HG03175 (cell line): ENCODE measurements around the gene CRIP2.

Experiments
- ATAC-seq: cut with Tn5 transposase; IDR thresholded peaks from one replicate; pipeline ENCODE4 v1.9.1; 2021; ENCODE audit warnings: mild to moderate bottlenecking, moderate library complexity; ENCODE audit not compliant: unreplicated experiment

CRIP2 gene

DNA sequence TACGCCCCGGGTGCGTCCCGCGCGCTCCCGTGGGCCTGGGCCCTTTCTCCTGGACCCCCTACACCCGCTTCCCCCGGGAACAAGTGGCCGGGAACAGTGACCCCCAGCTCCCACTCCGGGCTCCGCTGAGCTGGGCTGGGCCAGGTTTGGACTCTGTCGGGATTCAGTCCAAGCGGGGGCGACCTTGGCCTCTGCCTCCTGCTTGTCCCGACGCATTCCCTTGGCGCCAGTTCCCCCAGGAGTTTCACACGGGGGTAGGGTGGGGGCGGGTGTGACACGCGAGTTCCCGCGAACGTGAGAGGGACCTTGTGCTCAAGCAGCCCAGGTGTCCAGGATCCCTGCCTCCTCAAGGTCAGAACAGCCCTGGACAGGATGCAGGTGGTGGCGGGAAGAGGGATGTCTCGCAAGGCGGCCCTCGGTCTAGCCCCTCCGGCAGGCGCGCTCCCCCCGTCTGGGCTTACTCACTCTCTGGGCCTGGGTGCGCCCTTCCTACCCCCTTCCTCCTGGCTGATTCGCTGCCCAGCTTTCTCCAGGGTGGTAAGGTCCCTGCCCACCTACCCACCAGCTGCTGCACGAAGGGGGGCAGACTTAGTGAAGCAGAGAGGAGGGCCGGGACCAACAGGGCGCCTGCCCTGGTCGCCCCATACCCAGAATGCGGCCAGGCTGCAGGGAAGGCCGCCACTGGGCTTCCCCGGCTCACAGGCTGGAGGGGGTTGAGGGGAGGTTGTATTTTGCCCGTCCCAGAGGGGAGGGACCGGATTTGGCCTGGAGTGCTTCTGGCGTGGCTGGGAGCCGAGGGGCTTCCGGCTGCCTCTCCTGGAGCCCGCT is 862 bp downstream of the CRIP2 start:
- no peak for ATAC-seq

DNA sequence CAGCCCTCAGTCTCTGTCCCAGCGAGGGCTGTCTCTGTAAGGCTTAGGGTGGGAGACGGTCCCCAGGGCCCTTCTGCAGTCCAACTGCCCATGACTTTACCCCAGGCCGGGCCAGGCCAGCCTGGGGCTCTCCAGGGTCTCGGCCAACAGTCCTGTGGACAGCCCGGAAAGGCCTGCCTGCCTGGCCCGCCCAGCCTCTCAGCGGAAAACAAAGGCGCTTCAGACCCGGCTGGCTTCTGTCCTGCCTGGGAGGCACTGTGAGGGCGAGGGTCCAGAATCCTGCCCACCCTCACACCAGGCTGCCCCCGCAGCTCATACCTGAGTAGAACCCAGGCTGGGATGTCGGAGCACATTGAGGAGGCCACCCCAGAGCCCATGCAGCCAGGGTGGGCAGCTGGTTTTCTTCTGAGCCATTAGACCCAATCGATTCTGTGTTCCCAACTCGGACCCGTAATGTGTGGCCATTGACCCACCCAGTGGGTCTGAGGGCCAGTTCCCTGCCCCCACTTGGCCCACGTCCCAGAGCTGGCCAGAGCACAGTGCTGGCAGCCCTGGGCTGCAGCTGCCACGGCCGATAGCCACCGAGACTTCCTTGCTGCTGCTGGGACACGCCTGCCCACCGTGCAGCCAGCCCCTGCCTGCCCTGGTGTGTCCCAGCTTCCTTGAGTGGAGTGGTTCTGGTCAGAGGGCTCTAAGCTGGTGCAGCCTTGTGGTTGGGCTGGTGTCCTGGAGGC is 1.6 kb downstream of the CRIP2 start:
- no peak for ATAC-seq

DNA sequence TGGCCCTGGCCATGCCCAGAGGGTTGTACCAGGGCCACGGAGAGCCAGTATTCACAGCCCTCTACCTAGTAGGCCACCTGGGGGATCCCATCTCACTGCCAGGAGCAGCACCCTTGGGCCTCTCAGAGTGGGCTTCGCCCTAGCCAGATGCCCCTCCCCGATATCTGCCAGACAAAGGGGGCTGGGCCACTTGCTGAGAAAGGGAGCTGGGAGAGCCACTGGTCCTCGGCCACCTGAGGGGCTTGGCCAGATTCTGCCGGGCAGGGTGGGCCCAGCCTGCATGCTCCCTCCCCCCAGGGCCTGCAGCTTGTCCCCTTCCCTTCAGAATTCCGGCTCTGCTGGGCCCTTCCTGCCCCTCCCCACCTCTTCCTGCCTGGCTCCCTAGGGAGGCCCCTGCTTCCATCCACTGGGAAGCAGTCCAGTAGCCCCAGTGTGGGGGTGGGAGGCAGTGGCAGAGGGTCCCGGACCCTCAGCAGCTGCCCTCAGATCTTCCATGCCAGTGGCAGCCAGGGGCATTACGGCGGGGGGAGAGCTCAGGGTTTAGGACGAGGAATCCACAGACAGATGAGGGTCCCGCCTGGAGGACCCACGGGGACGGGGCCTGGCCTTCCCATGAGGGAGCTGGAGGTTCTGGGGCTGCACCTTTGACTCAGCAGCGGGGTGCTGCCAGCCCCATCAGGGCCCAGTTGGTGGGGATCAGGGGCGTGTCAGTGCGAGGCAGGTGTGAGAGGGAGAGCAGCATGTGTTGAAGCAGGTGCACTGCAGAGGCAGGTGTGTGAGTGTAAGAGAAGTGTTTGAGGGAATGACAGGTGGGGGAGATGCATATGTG is 2.4 kb downstream of the CRIP2 start:
- no peak for ATAC-seq

DNA sequence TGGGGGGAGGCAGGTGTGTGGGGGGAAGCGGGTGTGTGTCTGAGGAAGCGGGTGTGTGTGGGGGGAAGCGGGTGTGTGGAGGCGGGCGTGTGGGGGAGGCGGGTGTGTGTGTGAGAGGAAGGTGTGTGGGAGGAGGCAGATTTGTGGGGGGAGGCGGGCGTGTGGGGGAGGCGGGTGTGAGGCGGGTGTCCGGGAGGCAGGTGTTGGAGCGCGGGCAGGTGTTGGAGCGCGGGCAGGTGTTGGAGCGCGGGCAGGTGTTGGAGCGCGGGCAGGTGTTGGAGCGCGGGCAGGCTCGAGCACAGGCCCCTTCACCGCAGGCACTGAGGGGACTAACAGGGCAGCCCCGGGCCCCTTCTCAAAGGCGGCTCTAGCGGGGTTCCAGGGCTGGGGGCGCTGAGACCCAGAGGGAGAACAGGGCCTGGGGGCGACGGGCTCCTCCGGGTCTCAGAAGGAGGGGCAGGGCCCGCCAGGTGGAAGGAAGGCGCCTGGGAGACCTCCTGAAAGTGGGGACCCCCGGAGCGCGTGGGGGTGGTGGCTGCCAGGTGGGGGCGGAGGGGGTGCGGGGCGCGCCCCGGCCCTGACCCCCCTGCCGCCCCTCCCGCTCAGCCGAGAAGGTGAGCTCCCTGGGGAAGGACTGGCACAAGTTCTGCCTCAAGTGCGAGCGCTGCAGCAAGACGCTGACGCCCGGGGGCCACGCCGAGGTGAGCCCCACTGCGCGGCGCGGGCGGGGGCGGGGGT is 3.2 kb downstream of the CRIP2 start:
- ATAC-seq: no peak

DNA sequence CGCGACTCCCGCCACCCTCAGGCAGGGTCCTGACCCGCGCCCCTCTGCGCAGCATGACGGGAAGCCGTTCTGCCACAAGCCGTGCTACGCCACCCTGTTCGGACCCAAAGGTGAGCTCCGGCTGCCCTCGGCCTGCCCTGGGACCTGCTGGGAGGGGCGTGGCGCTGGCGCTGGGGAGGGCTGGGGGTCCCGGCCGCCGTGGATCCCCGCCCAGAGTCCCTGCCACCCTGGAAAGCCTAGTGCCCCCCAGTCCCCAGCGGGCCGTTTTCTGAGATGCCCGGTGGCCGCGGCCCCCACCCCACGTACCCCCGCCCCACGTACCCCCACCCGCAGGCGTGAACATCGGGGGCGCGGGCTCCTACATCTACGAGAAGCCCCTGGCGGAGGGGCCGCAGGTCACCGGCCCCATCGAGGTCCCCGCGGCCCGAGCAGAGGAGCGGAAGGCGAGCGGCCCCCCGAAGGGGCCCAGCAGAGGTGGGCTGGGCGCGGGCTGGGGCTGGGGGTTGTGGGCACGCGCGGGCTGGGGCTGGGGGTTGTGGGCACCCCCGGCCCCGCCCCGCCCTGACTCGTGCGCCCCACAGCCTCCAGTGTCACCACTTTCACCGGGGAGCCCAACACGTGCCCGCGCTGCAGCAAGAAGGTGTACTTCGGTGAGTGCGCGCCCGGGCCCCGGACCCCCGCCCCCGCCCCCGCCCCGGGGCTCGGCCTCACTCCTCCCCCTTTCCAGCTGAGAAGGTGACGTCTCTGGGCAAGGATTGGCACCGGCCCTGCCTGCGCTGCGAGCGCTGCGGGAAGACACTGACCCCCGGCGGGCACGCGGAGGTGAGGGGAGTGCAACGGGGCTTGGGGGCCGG is 4.0 kb downstream of the CRIP2 start:
- ATAC-seq: no peak

DNA sequence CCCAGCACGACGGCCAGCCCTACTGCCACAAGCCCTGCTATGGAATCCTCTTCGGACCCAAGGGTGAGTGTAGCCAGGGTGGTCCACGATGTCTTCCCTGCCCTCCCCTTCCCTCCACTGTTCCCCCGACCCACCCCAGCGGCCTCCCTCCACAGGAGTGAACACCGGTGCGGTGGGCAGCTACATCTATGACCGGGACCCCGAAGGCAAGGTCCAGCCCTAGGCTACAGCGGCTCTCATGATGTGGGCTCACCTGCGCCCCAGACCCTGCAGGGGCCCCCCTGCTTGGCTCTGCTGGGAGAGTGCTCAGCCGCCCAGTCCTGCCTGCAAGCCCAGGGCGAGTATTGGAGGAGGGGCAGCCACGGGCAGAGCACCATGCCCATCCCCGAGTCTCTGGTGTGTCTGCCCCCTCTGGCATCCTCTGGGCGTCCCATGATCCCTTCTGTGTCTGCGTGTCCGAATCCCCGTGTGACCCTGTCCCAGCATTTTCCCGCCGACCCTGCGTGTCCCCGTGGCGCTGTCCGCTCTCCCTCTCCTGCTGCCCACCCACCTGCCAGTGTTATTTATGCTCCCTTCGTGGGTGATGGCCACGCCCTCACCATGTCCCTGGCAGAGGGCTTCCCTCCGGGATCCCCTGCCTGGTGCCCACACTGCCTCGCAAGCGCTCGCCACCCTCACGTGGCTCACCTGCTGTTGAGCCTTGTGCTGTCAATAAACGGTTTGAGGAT is 5.0 kb downstream of the CRIP2 start:
- ATAC-seq: no peak

DNA sequence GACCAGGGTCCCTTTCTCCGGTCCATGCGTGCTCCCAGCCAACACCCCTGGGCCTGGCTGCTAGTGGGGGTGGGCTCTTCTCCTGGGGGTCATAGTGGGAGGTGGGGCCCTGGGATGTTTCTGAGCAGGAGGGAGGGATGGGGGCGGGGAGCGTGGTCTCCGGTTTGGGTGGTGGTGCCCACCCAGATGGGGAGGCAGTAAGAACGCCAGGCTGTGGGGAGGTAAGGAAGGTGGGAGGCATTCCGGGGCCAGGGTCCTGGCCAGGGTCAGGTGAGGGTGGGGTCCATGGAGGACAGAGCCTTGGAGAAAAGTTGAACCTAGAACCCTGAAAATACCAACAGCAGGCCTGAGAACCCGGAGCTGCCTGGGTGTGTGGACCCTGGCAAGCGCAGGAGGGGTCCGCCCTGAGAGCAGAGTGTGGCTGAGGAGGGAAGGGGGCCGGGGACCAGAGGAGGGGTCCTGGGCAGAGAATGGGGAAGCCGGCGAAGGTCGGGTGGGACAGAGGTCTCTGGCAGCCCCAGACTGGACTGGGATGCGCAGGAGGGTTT is 5.7 kb downstream of the CRIP2 start:
- ATAC-seq: no peak

DNA sequence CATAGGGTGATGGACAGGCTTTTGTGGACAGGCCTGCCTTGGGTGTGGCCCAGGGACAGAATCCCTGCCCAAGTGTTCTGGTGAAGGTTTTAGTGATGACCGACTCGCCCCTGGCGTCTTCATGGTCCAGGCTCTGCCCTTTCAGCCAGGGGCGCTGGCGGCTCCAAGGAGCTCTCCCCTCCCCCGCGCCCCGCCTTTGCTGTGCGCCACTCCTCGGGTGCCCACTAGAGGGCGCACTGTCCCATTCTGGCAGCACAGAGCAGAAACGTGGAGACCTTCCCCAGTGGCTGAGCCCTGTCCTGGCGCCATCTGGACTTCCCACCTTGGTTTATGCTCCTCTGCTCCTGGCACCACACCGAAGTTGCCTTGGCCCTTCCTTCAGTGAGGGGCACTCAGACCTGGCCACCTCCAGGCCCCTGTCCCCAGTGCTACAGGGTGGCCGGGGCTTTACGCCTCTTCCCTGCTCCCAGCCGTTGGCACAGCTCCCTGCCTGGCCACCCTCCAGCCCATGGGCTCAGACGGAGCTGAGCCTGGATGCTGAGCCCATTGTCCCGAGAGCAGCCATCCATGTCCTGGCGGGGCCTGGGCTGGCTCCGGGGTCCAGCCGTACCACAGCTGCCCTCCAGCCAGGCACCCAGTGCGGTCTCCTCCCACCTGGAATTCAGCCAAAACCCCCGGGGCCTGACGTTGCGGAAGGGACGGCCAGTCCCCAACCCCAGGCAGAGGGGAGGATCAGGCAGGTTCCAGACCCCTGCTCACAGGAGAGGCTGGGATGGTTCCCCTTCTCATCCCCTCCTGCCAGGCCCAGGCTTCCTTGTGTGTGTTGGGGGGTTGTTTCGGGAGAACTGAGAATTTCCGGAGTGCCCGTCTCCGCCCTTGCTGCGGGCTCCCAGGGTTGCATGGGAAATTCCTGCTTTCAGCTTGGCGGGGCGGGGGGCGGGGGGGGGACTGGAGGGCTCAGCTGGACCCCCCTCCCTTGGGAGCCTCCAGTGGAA is 6.5 kb downstream of the CRIP2 start:
- ATAC-seq: peak; percentile 53

DNA sequence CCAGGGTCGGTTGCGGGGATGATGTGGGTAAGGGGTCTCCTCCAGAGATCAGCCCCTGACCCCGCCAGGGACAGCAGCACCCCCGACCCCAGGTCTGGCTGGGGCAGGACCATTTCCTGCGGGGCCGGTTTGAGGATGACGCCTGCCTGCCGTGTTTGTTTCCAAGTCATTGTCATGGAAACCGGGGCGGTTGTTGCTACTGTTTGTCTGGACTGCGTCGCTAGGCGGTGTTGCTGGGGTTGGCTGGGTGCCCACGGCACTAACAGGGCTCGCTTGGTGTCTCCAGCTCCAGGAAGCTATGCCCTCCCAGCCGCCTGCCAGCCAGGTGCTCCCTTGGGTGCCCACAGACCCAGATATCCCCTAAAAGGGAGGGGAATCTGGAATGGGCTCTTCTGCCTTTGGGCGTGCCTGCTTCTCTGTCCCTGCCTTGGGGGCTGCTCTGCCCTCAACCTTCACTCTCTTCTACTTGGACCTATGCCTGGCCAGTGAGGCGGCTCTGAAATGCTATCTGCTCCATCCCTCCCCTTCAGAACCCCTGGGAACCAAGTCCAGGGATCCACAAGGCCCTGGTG is 7.4 kb downstream of the CRIP2 start:
- peak; percentile 60 for ATAC-seq

DNA sequence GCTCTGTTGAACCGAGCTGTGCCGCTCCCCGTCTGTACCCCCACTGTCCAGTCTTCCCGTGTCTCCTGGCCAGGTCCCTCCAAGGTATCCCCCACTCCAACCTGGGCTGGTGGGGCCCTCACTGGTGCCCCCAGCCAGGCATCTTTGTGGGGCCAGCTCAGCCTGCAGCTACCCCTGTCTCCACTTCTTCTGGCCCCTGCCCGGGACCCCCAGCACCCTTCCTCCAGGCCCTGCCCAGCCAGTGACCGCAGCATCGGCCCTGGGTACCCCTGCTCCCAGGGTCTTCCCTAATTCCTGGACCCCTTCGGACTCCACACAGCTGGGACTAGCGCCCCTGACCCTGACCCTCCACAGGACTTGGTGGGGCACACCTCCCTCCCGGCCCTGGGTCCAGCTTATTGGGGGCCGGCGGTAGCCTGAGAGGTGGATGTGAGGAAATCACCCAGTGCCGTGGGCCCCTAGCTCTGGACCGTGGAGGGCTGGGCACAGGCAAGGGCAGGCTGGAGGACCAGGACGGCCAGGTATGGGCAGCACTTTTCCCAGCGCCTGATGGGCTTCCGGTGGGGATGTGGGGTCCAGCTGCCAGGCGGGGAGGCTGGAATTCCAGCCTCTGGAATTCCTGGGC is 8.0 kb downstream of the CRIP2 start:
- no peak for ATAC-seq

DNA sequence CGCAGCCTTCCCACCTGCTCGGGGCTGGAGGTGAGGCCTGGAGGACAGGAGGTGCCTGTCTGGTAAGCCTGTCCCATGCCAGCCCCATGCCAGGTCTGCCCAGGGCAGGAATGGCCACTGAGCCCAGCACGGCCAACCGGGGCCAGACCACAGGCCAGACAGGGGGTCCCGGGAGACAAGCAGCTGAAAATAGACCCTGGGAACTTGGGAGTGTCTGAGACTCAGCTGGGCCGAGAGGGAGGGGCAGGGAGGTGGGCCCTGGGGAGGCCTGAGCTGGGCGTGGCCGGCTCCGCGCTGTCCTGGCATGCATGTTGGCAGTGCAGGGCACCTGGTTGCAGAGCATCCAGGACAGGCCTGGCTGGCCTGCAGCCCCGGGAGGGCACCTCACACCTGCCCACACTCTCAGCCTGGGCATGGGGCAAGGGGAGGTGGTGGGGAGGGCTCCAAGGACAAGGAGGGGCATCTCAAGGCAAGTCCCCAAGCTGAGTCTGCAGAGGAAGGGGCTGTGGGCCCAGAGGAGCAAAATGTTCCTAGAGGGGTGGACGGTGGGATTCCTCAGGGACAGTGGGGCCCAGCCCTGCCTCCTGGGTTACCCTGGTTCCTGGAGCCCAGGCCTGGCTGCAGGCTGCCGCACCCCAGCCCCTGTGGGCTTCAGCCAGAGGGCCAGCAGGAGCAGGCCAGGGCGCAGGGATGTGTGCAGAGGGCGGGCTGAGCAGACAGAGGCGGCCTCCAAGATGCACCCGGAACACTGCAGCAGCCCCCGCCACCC is 8.9 kb downstream of the CRIP2 start:
- ATAC-seq: no peak

DNA sequence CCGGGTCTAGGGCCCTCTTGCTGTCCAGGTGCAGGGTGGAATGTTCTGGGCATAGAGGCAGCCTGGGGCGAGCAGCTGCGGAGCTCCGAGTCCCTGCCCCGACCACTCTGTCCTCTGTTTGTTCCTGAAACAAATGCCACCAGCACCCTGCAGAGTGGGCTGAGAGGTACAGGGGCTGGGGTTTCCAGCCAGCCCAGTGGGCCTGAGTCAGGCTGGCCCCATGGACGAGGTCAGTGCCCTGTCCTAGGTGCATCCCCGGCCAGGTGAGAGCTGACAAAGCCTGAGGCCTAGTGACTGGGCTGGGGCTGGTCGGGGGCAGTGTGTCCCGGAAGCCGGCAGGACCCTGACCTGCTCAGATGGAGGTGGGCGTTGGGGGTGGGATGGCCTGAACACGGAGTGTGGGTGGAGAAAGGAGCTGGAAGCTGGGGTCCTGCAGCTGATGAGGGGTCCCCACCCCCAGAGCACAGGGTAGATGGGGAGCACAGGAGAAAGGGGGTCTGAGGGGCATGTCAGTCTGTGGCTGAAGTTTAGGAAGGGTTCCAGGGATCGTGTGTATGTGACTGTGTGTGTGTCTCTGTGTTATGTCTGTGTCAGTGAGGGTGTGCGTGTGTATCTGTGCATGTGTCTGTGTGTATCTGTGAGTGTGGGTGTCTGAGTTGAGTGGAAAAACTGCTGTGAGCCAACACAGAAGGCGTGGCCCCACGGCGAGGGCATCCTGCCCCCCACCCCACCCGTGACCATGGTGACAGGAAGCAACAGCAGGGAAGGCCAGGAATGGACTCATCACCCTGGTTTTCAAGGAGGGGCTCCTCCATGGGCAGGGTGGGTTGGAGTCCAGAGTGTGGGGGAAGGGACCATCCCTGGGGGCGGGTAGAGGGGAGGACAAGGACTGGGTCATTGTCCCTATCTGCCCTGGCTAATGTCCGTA is 9.7 kb downstream of the CRIP2 start:
- no peak for ATAC-seq

DNA sequence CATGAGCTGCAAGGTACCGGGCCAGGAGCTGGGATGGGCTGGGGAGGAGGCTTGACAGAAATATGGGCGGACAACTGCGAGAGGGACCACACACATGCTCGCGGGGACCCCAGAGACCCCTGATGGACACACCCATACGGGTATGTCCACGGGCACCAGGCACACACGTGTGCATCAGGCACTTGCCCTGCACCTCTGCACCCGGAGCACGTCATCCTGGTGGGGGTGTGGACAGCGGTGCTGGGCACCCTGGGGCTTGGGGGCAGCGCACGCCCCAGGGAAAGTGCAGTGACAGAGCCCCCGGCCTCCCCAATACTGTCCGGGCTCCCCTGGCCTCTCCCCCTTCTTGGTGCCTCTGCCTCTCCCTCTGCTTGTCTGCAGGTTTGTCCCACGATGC is 10.4 kb downstream of the CRIP2 start:
- ATAC-seq: no peak

DNA sequence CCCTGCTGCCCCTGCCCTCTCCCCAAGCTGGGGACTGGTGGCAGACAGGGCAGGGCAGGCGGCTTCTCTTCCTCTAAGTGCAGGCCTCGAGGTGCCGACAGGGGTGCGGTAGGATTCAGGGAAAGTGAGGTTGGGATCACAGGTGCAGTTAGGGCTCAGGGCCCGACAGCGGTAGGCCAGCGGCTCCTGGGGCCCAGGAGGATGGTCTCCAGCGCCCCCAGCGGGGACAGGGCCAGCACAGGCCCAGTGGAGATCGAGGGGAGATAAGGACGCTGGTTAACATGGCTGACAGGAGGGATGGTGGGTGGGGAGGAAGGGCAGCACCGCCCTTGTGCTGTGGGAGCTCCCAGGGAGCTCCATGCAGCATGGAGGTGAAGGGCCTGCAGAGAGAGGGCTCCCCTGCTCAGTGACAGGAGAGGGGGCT is 11.1 kb downstream of the CRIP2 start:
- no peak for ATAC-seq
